Neural cell (in vitro differentiated cells): ENCODE results near the gene LPAR3. TPM values are rescaled to one million over a fixed set of nuclear protein-coding genes. Genes with fewer than 3 reads are reported as not detected.

Experiments
- H2AFZ ChIP-seq: fragments of 200-600, 300-800 bp; sonication (generic), shearing (Covaris generic); 2 replicates; pipeline ENCODE4 v1.6.0; 2014; ENCODE audit warnings: low read depth, mild to moderate bottlenecking, antibody characterized with exemption, low read length, moderate library complexity
- H3F3A ChIP-seq: fragments of 200-600 bp; shearing (Covaris generic); 2 replicates; pipeline ENCODE4 v1.6.1; 2016; ENCODE audit warnings: mild to moderate bottlenecking, moderate library complexity, mixed read lengths, antibody characterized with exemption, low read length; ENCODE audit not compliant: insufficient read depth, poor library complexity, severe bottlenecking
- H3K27ac ChIP-seq: fragments of 200-600, 300-800 bp; sonication (generic), shearing (Covaris generic); 2 replicates; pipeline ENCODE4 v1.5.1; 2014; ENCODE audit warnings: mild to moderate bottlenecking, low read length, moderate library complexity
- H3K27me3 ChIP-seq: fragments of 300-800, 200-600 bp; sonication (generic), shearing (Covaris generic); 2 replicates; pipeline ENCODE4 v1.6.0; 2014; ENCODE audit warnings: mild to moderate bottlenecking, low read depth, low read length, moderate library complexity; ENCODE audit not compliant: insufficient read depth
- H3K36me3 ChIP-seq: fragments of 300-800, 200-600 bp; sonication (generic), shearing (Covaris generic); 2 replicates; pipeline ENCODE4 v1.5.1; 2014; ENCODE audit warnings: mild to moderate bottlenecking, antibody characterized with exemption, low read length, moderate library complexity; ENCODE audit not compliant: insufficient read depth
- H3K4me2 ChIP-seq: fragments of 300-800, 200-600 bp; sonication (generic), shearing (Covaris generic); 2 replicates; pipeline ENCODE4 v1.6.0; 2014; ENCODE audit warnings: mild to moderate bottlenecking, low read length
- H3K4me3 ChIP-seq: fragments of 300-800, 200-600 bp; sonication (generic), shearing (Covaris generic); 2 replicates; pipeline ENCODE4 v1.5.1; 2014; ENCODE audit warnings: mild to moderate bottlenecking, low read length, moderate library complexity
- H3K79me2 ChIP-seq: fragments of 200-600 bp; shearing (Covaris generic); replicated peaks from 2 replicates; pipeline ENCODE4 v1.6.0; 2014; ENCODE audit warnings: mild to moderate bottlenecking, low read length, moderate library complexity; ENCODE audit not compliant: insufficient read depth
- H3K9ac ChIP-seq: fragments of 300-800, 200-600 bp; sonication (generic), shearing (Covaris generic); 2 replicates; pipeline ENCODE4 v1.6.1; 2016; ENCODE audit warnings: mild to moderate bottlenecking, low read length, mixed read lengths
- H3K9me2 ChIP-seq: fragments of 200-600 bp; shearing (Covaris generic); 2 replicates; pipeline ENCODE4 v1.6.1; 2016; ENCODE audit warnings: mild to moderate bottlenecking, low read length, mixed read lengths; ENCODE audit not compliant: insufficient read depth
- H3K9me3 ChIP-seq: fragments of 200-600, 300-800 bp; sonication (generic), shearing (Covaris generic); 2 replicates; pipeline ENCODE4 v1.6.1; 2016; ENCODE audit warnings: mild to moderate bottlenecking, mixed run types, low read length, moderate library complexity, mixed read lengths
- H4K20me1 ChIP-seq: fragments of 200-600 bp; shearing (Covaris generic); 2 replicates; pipeline ENCODE4 v1.6.1; 2016; ENCODE audit warnings: mild to moderate bottlenecking, mixed run types; ENCODE audit not compliant: insufficient read depth
- EP300 ChIP-seq: fragments of 450-650 bp; conservative IDR thresholded peaks from 2 replicates; pipeline ENCODE4 v1.6.1; 2014; ENCODE audit warnings: antibody characterized with exemption, mild to moderate bottlenecking, moderate library complexity; ENCODE audit not compliant: poor library complexity, severe bottlenecking
- EZH2 ChIP-seq: fragments of 200-600, 300-800 bp; shearing (Covaris generic), sonication (generic); IDR thresholded peaks from 2 replicates; pipeline ENCODE4 v1.6.1; 2014; ENCODE audit warnings: antibody characterized with exemption, low read length, borderline replicate concordance, mild to moderate bottlenecking; ENCODE audit not compliant: insufficient read depth, poor library complexity, severe bottlenecking
- MXI1 ChIP-seq: fragments of 450-650 bp; conservative IDR thresholded peaks from 2 replicates; pipeline ENCODE4 v1.6.1; 2014; ENCODE audit warnings: antibody characterized with exemption, mild to moderate bottlenecking; ENCODE audit not compliant: poor library complexity, severe bottlenecking
- RAD21 ChIP-seq: fragments of 450-650 bp; conservative IDR thresholded peaks from 2 replicates; pipeline ENCODE4 v1.6.1; 2014; ENCODE audit warnings: antibody characterized with exemption, mild to moderate bottlenecking, moderate library complexity
- SMC3 ChIP-seq: fragments of 450-650 bp; conservative IDR thresholded peaks from 2 replicates; pipeline ENCODE4 v1.6.1; 2014; ENCODE audit warnings: antibody characterized with exemption, mild to moderate bottlenecking, moderate library complexity; ENCODE audit not compliant: poor library complexity
- TAF1 ChIP-seq: IDR thresholded peaks from 2 replicates; pipeline ENCODE4 v1.6.1; 2012; ENCODE audit warnings: low read depth
- polyA plus RNA-seq: library from polyadenylated mRNA; depleted of rRNA; stranded (reverse); fragments of >200 nt; gene quantifications from 2 replicates; pipeline ENCODE4 v1.2.3, GENCODE V29; 2014
- TF ChIP-seq, protein P1 (sequence below): fragments of 450-650 bp; IDR thresholded peaks from 2 replicates; pipeline ENCODE4 v1.5.1; 2014; ENCODE audit warnings: antibody characterized with exemption, mild to moderate bottlenecking, moderate library complexity; ENCODE audit not compliant: poor library complexity, severe bottlenecking
- TF ChIP-seq, protein P2 (sequence below): IDR thresholded peaks from 2 replicates; pipeline ENCODE4 v1.6.1; 2012; ENCODE audit warnings: borderline replicate concordance

The LPAR3 gene
- polyA plus RNA-seq, 1 donor from 2014 or later = not detected

DNA sequence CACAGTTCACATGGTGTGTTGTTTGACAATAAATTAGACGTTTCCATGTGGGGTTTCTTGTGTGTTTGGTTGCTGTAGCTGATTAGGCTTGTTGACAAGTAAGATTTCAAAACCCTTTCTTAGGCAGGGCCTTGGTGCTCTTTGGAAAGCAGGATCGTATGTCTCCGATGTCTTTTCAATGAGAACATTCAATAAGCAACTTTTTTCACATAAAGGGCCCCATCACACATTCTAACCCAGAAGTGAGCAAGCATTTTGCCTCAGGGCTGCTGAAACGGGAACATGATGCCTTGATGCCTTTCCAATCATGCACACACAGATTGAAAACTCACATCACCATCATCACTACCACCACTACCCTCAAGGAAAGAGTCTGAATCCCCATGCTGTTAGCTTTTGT lies 33.1 kb downstream of the LPAR3 start:
- Histone ChIP-seq H2AFZ (no peak overlapping the region), H4K20me1 (no peaks in the 10 kb centered on the region), H3K4me3 (no peak overlapping the region), H3F3A (no peaks in the 10 kb centered on the region), H3K79me2 (no peaks in the 10 kb centered on the region), H3K4me2 (no peak overlapping the region), H3K9me2 (no peaks in the 10 kb centered on the region), H3K27me3 (no peaks in the 10 kb centered on the region), H3K36me3 (no peaks in the 10 kb centered on the region), H3K9me3 (no peaks in the 10 kb centered on the region), H3K9ac (no peak overlapping the region), H3K27ac (no peak overlapping the region)
- no peak for TF ChIP-seq RAD21

DNA sequence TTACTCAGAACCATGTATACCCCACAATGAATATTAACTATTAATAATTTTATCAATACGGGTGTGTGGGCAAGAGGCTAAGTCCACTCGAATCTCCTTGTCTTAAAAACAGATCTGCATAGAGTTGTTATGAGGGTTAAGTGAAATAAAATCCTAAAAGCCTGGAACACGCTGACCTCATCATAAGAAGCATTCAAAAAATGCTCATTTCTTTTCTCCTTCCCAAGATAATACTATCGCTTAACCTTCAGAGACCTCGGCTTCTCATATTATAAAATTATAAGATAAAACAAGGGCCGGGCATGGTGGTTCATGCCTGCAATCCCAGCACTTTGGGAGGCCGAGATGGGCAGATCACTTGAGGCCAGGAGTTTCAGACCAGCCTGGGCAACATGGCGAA lies 35.1 kb downstream of the LPAR3 start:
- H3K36me3 ChIP-seq = no peaks in the 10 kb centered on the region
- H3F3A ChIP-seq = no peaks in the 10 kb centered on the region
- no peaks in the 10 kb centered on the region for H3K9me3 ChIP-seq
- no peak overlapping the region for H3K9ac ChIP-seq
- no peaks in the 10 kb centered on the region for H3K79me2 ChIP-seq
- H3K9me2 ChIP-seq = no peaks in the 10 kb centered on the region
- no peak for TF ChIP-seq EZH2
- H2AFZ ChIP-seq = no peak overlapping the region
- no peaks in the 10 kb centered on the region for H3K27me3 ChIP-seq
- no peaks in the 10 kb centered on the region for H4K20me1 ChIP-seq
- no peak overlapping the region for H3K4me2 ChIP-seq
- no peak overlapping the region for H3K4me3 ChIP-seq
- H3K27ac ChIP-seq = no peak overlapping the region

DNA sequence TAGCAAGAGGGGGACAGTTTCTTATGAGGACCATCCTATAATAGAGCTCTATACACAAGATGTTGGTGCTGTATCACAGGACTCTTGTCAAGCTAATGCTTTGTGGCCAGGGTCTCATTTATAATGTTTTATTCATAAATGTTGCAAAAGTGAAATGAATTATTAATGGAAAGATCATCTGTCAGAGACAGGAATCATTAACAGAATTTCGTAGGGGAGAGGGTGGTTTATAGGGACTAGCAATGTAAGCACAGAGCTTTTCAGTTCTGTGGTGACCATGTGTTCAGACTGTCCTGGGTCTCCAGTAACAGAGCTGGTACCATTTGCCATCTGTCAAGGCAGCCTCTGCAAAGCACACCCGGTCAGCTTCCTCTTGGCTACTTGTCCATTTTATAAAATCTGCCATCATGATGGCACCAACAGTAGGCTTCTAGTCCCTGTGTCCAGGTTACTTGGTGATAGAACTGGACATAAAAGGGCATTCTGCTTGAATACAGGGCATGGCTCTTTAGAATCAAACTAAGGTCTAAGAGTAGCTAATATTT lies 36.2 kb downstream of the LPAR3 start:
- Histone ChIP-seq H3K4me3 (no peak overlapping the region), H2AFZ (no peak overlapping the region)

More for the DNA sequence above, 36.2 kb downstream of the LPAR3 start:
- no peaks in the 10 kb centered on the region for H3F3A ChIP-seq
- H3K36me3 ChIP-seq = no peaks in the 10 kb centered on the region
- no peaks in the 10 kb centered on the region for H3K9me2 ChIP-seq
- H3K4me2 ChIP-seq = no peak overlapping the region
- H3K9me3 ChIP-seq = no peaks in the 10 kb centered on the region
- no peaks in the 10 kb centered on the region for H3K27me3 ChIP-seq
- TF ChIP-seq MXI1 (no peak), RAD21 (no peak), SMC3 (no peak), TAF1 (no peak), EP300 (no peak), EZH2 (no peak)
- TF ChIP-seq, protein P1, sequence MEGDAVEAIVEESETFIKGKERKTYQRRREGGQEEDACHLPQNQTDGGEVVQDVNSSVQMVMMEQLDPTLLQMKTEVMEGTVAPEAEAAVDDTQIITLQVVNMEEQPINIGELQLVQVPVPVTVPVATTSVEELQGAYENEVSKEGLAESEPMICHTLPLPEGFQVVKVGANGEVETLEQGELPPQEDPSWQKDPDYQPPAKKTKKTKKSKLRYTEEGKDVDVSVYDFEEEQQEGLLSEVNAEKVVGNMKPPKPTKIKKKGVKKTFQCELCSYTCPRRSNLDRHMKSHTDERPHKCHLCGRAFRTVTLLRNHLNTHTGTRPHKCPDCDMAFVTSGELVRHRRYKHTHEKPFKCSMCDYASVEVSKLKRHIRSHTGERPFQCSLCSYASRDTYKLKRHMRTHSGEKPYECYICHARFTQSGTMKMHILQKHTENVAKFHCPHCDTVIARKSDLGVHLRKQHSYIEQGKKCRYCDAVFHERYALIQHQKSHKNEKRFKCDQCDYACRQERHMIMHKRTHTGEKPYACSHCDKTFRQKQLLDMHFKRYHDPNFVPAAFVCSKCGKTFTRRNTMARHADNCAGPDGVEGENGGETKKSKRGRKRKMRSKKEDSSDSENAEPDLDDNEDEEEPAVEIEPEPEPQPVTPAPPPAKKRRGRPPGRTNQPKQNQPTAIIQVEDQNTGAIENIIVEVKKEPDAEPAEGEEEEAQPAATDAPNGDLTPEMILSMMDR = no peak
- TF ChIP-seq, protein P2, sequence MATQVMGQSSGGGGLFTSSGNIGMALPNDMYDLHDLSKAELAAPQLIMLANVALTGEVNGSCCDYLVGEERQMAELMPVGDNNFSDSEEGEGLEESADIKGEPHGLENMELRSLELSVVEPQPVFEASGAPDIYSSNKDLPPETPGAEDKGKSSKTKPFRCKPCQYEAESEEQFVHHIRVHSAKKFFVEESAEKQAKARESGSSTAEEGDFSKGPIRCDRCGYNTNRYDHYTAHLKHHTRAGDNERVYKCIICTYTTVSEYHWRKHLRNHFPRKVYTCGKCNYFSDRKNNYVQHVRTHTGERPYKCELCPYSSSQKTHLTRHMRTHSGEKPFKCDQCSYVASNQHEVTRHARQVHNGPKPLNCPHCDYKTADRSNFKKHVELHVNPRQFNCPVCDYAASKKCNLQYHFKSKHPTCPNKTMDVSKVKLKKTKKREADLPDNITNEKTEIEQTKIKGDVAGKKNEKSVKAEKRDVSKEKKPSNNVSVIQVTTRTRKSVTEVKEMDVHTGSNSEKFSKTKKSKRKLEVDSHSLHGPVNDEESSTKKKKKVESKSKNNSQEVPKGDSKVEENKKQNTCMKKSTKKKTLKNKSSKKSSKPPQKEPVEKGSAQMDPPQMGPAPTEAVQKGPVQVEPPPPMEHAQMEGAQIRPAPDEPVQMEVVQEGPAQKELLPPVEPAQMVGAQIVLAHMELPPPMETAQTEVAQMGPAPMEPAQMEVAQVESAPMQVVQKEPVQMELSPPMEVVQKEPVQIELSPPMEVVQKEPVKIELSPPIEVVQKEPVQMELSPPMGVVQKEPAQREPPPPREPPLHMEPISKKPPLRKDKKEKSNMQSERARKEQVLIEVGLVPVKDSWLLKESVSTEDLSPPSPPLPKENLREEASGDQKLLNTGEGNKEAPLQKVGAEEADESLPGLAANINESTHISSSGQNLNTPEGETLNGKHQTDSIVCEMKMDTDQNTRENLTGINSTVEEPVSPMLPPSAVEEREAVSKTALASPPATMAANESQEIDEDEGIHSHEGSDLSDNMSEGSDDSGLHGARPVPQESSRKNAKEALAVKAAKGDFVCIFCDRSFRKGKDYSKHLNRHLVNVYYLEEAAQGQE = no peak
- H3K27ac ChIP-seq = no peak overlapping the region
- no peaks in the 10 kb centered on the region for H4K20me1 ChIP-seq
- H3K9ac ChIP-seq = no peak overlapping the region
- no peaks in the 10 kb centered on the region for H3K79me2 ChIP-seq
